SU-DHL-6 (cell line): Measurements from ENCODE around the gene AGPAT3.

Source experiments
- EZH2phosphoT487 ChIP-seq: fragments of 200-600 bp; sonication (generic), shearing (Covaris generic); conservative IDR thresholded peaks from 2 replicates; pipeline ENCODE4 v1.6.1; 2018; ENCODE audit warnings: mild to moderate bottlenecking, antibody characterized with exemption, low read length, moderate library complexity, mixed read lengths
- TF ChIP-seq, protein P1 (sequence below): fragments of 200-600 bp; sonication (generic); IDR thresholded peaks from one replicate; pipeline ENCODE4 v1.5.1; 2017; ENCODE audit warnings: antibody characterized with exemption, mild to moderate bottlenecking, low read length, moderate library complexity; ENCODE audit not compliant: insufficient read depth, poor library complexity, severe bottlenecking

DNA sequence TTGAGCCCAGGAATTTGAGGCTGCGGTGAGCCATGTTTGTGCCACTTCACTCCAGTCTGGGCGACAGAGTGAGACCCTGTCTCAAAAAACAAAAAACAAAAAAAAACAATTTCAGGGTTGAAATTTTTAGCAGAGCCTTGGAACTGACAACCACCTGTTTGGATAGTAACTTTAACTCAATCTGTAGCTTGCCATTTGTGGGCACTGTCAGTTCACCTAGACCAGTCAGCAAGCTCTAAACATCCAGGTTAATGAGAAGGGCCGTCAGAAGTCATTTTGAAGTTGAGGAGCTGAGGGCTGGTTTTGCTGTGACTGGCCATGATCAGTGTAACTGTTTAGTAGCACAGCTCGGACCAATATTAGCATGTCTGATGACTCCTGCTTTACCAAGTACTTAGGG, 155.5 kb downstream of the AGPAT3 start:
- TF ChIP-seq, protein P1, sequence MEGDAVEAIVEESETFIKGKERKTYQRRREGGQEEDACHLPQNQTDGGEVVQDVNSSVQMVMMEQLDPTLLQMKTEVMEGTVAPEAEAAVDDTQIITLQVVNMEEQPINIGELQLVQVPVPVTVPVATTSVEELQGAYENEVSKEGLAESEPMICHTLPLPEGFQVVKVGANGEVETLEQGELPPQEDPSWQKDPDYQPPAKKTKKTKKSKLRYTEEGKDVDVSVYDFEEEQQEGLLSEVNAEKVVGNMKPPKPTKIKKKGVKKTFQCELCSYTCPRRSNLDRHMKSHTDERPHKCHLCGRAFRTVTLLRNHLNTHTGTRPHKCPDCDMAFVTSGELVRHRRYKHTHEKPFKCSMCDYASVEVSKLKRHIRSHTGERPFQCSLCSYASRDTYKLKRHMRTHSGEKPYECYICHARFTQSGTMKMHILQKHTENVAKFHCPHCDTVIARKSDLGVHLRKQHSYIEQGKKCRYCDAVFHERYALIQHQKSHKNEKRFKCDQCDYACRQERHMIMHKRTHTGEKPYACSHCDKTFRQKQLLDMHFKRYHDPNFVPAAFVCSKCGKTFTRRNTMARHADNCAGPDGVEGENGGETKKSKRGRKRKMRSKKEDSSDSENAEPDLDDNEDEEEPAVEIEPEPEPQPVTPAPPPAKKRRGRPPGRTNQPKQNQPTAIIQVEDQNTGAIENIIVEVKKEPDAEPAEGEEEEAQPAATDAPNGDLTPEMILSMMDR: no peak
- no peak for TF ChIP-seq EZH2phosphoT487
